ENCODE data around the gene PCDH17. TPM values are rescaled to one million over a fixed set of nuclear protein-coding genes. Genes with fewer than 3 reads are reported as not detected.

Gene PCDH17
- polyA plus RNA-seq, 4 donors = 0.22 to 1.9 (median 1.8) TPM; not detected in 1

DNA sequence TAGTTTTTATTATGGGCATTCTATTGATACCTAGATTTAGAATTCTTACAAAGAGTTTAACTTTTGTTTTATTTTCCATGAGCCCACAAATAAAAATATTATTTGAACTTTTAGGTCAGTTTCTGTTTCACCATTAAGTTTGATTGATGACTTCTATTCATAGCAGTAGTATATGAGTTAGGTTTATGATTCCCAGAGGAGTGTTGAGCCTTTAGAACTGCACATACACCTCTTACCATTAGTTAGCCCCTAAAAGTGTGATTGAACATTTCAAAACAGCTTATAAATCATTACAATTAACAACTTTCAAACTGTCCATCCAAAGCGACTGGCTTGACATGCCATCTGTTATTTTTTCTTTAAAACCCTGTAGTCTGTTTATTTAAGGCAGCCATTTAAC lies 19.0 kb upstream of the PCDH17 start:
- FAIRE-seq = no peak
- Histone ChIP-seq H3K4me1 (ENCODE audit: control insufficient read depth in 3 of 3, insufficient read depth in 2 of 3, low read depth in 1 of 3, low read length in 2 of 3) (no peaks in the 10 kb centered on the region), H3K27me3 (ENCODE audit: control insufficient read depth in 3 of 3, insufficient read depth in 3 of 3, low read length in 3 of 3) (no peaks in the 10 kb centered on the region), H3K36me3 (ENCODE audit: control insufficient read depth in 3 of 3, insufficient read depth in 2 of 3, low read depth in 1 of 3, low read length in 3 of 3) (no peaks in the 10 kb centered on the region), H3K27ac (ENCODE audit: low read depth in 1 of 3, low read length in 2 of 3) (no peak overlapping the region), H3K9me3 (ENCODE audit: control insufficient read depth in 2 of 2, insufficient read depth in 1 of 2, low read depth in 1 of 2, low read length in 1 of 2) (no peaks in the 10 kb centered on the region), H3K4me3 (ENCODE audit: low read depth in 1 of 3, low read length in 3 of 3) (no peak overlapping the region)
- DNase-seq = no peak
- 80 to 89% (median 84%) methylated on average over 1 of the region's 1 CpG for WGBS, 3 donors

- WGBS, 3 donors = 4 to 6% (median 6%) methylated on average over 5 of the region's 5 CpGs
- H3K27me3 ChIP-seq (ENCODE audit: control insufficient read depth in 3 of 3, insufficient read depth in 3 of 3, low read length in 3 of 3) = peaks cover 0 to 18% (median 5%) of the 10 kb centered on the region in 3 donors
- no peaks in the 10 kb centered on the region for H3K9me3 ChIP-seq (ENCODE audit: control insufficient read depth in 2 of 2, insufficient read depth in 1 of 2, low read depth in 1 of 2, low read length in 1 of 2)
- H3K4me3 ChIP-seq (ENCODE audit: low read depth in 1 of 3, low read length in 3 of 3) = no peak overlapping the region
- DNase-seq (peak; percentile 52 to 63), FAIRE-seq (no peak)
- no peaks in the 10 kb centered on the region for H3K4me1 ChIP-seq (ENCODE audit: control insufficient read depth in 3 of 3, insufficient read depth in 2 of 3, low read depth in 1 of 3, low read length in 2 of 3)
- H3K36me3 ChIP-seq (ENCODE audit: control insufficient read depth in 3 of 3, insufficient read depth in 2 of 3, low read depth in 1 of 3, low read length in 3 of 3) = no peaks in the 10 kb centered on the region
- H3K27ac ChIP-seq (ENCODE audit: low read depth in 1 of 3, low read length in 2 of 3) = no peak overlapping the region
Measured at GRCh38 chr13:57624565-57625435, 6.7 kb upstream of the PCDH17 start.

GRCh38 chr13:57627663-57628062 lies 3.9 kb upstream of the PCDH17 start:
- Histone ChIP-seq H3K9me3 (ENCODE audit: control insufficient read depth in 2 of 2, insufficient read depth in 1 of 2, low read depth in 1 of 2, low read length in 1 of 2) (no peaks in the 10 kb centered on the region), H3K4me1 (ENCODE audit: control insufficient read depth in 3 of 3, insufficient read depth in 2 of 3, low read depth in 1 of 3, low read length in 2 of 3) (peaks cover 0 to 14% (median 0%) of the 10 kb centered on the region in 3 donors), H3K27me3 (ENCODE audit: control insufficient read depth in 3 of 3, insufficient read depth in 3 of 3, low read length in 3 of 3) (peaks cover 0 to 47% (median 18%) of the 10 kb centered on the region in 3 donors), H3K36me3 (ENCODE audit: control insufficient read depth in 3 of 3, insufficient read depth in 2 of 3, low read depth in 1 of 3, low read length in 3 of 3) (no peaks in the 10 kb centered on the region), H3K4me3 (ENCODE audit: low read depth in 1 of 3, low read length in 3 of 3) (no peak overlapping the region), H3K27ac (ENCODE audit: low read depth in 1 of 3, low read length in 2 of 3) (no peak overlapping the region)
- 1 to 5% (median 3%) methylated on average over 3 of the region's 3 CpGs for WGBS, 3 donors
- no peak for FAIRE-seq
- DNase-seq = peak in 1 of 2 donors; percentile 27

DNA sequence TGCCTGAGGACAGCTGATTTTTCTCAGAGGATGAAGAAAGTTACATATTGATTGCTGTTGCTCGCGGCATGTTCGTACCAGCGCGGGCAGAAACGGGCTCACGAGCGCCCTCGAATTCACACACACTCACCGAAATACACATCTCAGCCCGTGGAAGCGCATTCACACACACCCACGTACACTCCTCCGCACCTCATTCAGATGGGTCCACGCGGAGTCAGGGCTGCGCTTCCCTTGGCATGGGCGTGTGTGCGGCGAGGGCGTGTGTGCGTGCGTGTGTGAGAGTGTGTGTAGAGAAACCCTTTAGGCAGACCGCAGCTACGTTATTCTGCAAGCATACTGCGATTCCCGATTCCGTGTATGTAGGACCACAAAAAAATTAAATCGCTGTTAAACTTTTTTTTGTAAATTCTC lies 2.1 kb upstream of the PCDH17 start:
- Histone ChIP-seq H3K36me3 (ENCODE audit: control insufficient read depth in 3 of 3, insufficient read depth in 2 of 3, low read depth in 1 of 3, low read length in 3 of 3) (no peaks in the 10 kb centered on the region), H3K27me3 (ENCODE audit: control insufficient read depth in 3 of 3, insufficient read depth in 3 of 3, low read length in 3 of 3) (peaks cover 8 to 64% (median 34%) of the 10 kb centered on the region in 3 donors), H3K27ac (ENCODE audit: low read depth in 1 of 3, low read length in 2 of 3) (no peak overlapping the region), H3K4me1 (ENCODE audit: control insufficient read depth in 3 of 3, insufficient read depth in 2 of 3, low read depth in 1 of 3, low read length in 2 of 3) (peaks cover 0 to 14% (median 0%) of the 10 kb centered on the region in 3 donors), H3K9me3 (ENCODE audit: control insufficient read depth in 2 of 2, insufficient read depth in 1 of 2, low read depth in 1 of 2, low read length in 1 of 2) (peaks cover 0 to 11% of the 10 kb centered on the region in 2 donors), H3K4me3 (ENCODE audit: low read depth in 1 of 3, low read length in 3 of 3) (peak overlapping the region in 1 of 3 donors; percentile 61)
- no peak for FAIRE-seq
- no peak for DNase-seq
- 3 to 7% (median 5%) methylated on average over 29 of the region's 29 CpGs for WGBS, 3 donors

DNA sequence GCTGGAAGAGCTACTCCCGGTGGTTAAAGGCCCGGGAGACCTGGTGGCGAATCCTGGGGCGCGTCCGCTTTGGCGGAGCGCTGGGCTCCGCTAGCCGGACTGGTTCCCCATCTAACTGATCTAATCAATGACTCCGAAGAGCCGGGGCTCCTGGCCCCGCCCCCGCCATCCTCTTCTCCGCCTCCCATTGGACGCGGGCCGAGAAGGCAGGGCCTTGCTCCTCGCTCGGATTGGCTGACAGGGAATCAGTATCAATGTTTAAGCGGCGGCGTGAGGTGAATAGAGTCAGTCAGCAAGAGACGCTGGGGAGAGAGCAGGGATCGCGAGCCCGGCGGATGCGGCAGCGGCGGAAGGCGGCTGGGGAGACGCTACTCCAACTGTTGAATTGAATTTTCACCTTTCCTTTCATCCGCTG lies 1.7 kb upstream of the PCDH17 start:
- Histone ChIP-seq H3K27me3 (ENCODE audit: control insufficient read depth in 3 of 3, insufficient read depth in 3 of 3, low read length in 3 of 3) (peaks cover 8 to 66% (median 34%) of the 10 kb centered on the region in 3 donors), H3K4me1 (ENCODE audit: control insufficient read depth in 3 of 3, insufficient read depth in 2 of 3, low read depth in 1 of 3, low read length in 2 of 3) (peaks cover 0 to 14% (median 0%) of the 10 kb centered on the region in 3 donors), H3K4me3 (ENCODE audit: low read depth in 1 of 3, low read length in 3 of 3) (peak overlapping the region in 1 of 3 donors; percentile 61), H3K36me3 (ENCODE audit: control insufficient read depth in 3 of 3, insufficient read depth in 2 of 3, low read depth in 1 of 3, low read length in 3 of 3) (no peaks in the 10 kb centered on the region), H3K9me3 (ENCODE audit: control insufficient read depth in 2 of 2, insufficient read depth in 1 of 2, low read depth in 1 of 2, low read length in 1 of 2) (peaks cover 0 to 11% of the 10 kb centered on the region in 2 donors), H3K27ac (ENCODE audit: low read depth in 1 of 3, low read length in 2 of 3) (no peak overlapping the region)
- FAIRE-seq = no peak
- 4 to 17% (median 14%) methylated on average over 34 of the region's 34 CpGs for WGBS, 3 donors
- peak; percentile 12 to 72 for DNase-seq

DNA sequence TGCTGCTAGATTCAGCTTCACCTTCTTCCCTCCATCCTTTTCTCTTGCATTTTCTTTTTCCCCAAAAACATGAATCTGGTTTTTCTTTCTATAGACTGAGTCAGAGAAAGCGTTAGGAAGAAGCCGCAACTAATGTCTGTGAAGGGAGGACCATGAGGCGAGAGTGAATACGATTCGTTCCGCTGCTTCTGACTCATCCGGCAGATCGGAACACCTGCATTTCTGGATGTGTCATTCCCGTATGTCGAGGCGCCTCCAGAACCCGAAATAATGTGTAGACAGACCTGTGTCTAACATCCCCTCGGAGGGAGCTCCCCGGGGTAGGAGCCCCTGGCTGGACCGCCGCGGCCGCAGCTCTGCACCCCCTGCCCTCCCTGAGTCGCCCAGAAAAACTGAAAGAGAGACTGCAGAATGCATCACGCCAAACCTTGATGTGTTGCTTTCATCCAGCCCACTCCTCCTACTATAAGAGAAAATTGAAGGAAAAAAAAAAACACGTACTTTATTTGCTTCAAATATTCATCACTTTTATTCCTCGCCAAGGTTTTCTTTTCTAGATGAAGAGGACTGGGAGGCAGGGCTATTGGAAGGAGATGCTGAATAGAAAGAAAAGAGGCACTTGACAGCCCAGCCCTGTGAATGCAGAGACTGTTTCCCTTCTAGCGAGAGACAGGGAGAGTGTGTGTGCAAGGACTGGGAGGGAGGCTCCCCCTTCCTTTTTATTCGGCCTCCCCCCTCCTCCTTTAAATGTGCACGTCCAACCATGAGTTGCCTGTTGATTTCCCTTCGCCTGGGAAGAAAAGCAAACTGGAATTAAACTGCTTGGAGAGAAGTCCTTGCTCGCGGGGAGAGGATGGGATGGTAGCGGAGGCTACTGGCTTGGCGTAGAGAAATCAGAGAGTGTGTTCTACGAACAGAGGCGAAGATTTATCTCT lies 616 bp upstream of the PCDH17 start:
- H3K9me3 ChIP-seq (ENCODE audit: control insufficient read depth in 2 of 2, insufficient read depth in 1 of 2, low read depth in 1 of 2, low read length in 1 of 2) = peaks cover 0 to 11% of the 10 kb centered on the region in 2 donors
- 3 to 10% (median 8%) methylated on average over 32 of the region's 32 CpGs for WGBS, 3 donors
- H3K4me1 ChIP-seq (ENCODE audit: control insufficient read depth in 3 of 3, insufficient read depth in 2 of 3, low read depth in 1 of 3, low read length in 2 of 3) = peaks cover 0 to 14% (median 0%) of the 10 kb centered on the region in 3 donors
- H3K4me3 ChIP-seq (ENCODE audit: low read depth in 1 of 3, low read length in 3 of 3) = peak overlapping the region in 1 of 3 donors; percentile 61
- no peaks in the 10 kb centered on the region for H3K36me3 ChIP-seq (ENCODE audit: control insufficient read depth in 3 of 3, insufficient read depth in 2 of 3, low read depth in 1 of 3, low read length in 3 of 3)
- peak overlapping the region in 2 of 3 donors; percentile 26 to 61 for H3K27ac ChIP-seq (ENCODE audit: low read depth in 1 of 3, low read length in 2 of 3)
- peak in 1 of 2 donors; percentile 27 for DNase-seq
- peaks cover 8 to 69% (median 34%) of the 10 kb centered on the region in 3 donors for H3K27me3 ChIP-seq (ENCODE audit: control insufficient read depth in 3 of 3, insufficient read depth in 3 of 3, low read length in 3 of 3)
- no peak for FAIRE-seq

DNA sequence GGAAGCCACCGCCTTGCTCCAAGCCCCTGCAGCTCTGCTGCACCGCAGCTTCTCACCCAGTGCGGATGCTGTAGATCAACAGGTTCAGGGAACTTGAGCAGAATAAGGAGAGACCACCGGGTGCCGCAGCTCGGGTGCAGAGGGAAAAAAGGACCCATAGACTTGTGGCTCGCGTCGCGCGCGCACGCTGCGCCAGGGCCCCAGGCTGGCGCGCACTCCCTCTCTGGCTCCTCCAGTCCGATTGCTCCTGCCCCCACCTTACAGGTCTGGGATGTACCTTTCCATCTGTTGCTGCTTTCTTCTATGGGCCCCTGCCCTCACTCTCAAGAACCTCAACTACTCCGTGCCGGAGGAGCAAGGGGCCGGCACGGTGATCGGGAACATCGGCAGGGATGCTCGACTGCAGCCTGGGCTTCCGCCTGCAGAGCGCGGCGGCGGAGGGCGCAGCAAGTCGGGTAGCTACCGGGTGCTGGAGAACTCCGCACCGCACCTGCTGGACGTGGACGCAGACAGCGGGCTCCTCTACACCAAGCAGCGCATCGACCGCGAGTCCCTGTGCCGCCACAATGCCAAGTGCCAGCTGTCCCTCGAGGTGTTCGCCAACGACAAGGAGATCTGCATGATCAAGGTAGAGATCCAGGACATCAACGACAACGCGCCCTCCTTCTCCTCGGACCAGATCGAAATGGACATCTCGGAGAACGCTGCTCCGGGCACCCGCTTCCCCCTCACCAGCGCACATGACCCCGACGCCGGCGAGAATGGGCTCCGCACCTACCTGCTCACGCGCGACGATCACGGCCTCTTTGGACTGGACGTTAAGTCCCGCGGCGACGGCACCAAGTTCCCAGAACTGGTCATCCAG lies 964 bp downstream of the PCDH17 start:
- H3K9me3 ChIP-seq (ENCODE audit: control insufficient read depth in 2 of 2, insufficient read depth in 1 of 2, low read depth in 1 of 2, low read length in 1 of 2) = peaks cover 0 to 11% of the 10 kb centered on the region in 2 donors
- H3K4me3 ChIP-seq (ENCODE audit: low read depth in 1 of 3, low read length in 3 of 3) = peak overlapping the region in 1 of 3 donors; percentile 61
- peaks cover 8 to 69% (median 34%) of the 10 kb centered on the region in 3 donors for H3K27me3 ChIP-seq (ENCODE audit: control insufficient read depth in 3 of 3, insufficient read depth in 3 of 3, low read length in 3 of 3)
- H3K27ac ChIP-seq (ENCODE audit: low read depth in 1 of 3, low read length in 2 of 3) = peak overlapping the region in 1 of 3 donors; percentile 26
- peak in 1 of 2 donors; percentile 38 for DNase-seq
- peaks cover 0 to 14% (median 0%) of the 10 kb centered on the region in 3 donors for H3K4me1 ChIP-seq (ENCODE audit: control insufficient read depth in 3 of 3, insufficient read depth in 2 of 3, low read depth in 1 of 3, low read length in 2 of 3)
- no peak for FAIRE-seq
- H3K36me3 ChIP-seq (ENCODE audit: control insufficient read depth in 3 of 3, insufficient read depth in 2 of 3, low read depth in 1 of 3, low read length in 3 of 3) = no peaks in the 10 kb centered on the region
- WGBS, 3 donors = 6 to 27% (median 20%) methylated on average over 68 to 70 of the region's 70 CpGs

Measured in small intestine (tissue), 7 donors.